ENCODE data around the gene SQSTM1.
"Not testable (repeated sequence)": the region's sequence is repeated elsewhere in the genome, so short reads cannot be mapped to it uniquely, and the experiment has no call there.

SQSTM1 gene

DNA sequence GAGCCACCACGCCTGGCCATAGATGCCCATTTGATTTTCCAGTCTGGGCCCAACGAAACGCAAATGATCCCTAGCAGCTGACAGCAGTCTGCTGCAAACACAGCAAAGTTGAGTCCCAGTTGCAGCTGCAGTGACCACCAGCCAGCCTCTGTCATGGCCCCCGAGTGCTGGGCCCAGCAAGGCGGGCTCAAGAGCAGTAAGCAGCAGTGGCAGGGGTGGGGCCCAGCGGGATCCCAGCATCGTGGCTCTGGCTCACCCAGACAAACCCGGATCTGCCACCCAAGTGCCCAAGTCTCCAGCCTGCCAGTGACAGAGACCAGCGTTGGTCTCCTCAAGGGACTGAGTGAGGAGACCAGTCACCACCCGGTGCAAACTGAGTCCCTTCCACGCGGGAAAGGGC lies 33.8 kb upstream of the SQSTM1 start:
- no peak overlapping the region for H2AFZ ChIP-seq (ENCODE audit: low read depth, low read length)
- peaks cover 4% of the 10 kb centered on the region for H3K9me3 ChIP-seq (ENCODE audit: low read length)
- peaks cover 4% of the 10 kb centered on the region for H3K36me3 ChIP-seq (ENCODE audit: insufficient read depth, low read length)
- no peak overlapping the region for H3K4me3 ChIP-seq (ENCODE audit: low read length)
- H3K27me3 ChIP-seq (ENCODE audit: insufficient read depth, low read length) = no peaks in the 10 kb centered on the region
- H3K4me1 ChIP-seq (ENCODE audit: insufficient read depth, low read length) = no peaks in the 10 kb centered on the region

- no peak overlapping the region for H3K4me3 ChIP-seq (ENCODE audit: low read length)
- H2AFZ ChIP-seq (ENCODE audit: low read depth, low read length) = no peak overlapping the region
- H3K36me3 ChIP-seq (ENCODE audit: insufficient read depth, low read length) = peaks cover 3% of the 10 kb centered on the region
- H3K27me3 ChIP-seq (ENCODE audit: insufficient read depth, low read length) = no peaks in the 10 kb centered on the region
- H3K4me1 ChIP-seq (ENCODE audit: insufficient read depth, low read length) = no peaks in the 10 kb centered on the region
- peaks cover 4% of the 10 kb centered on the region for H3K9me3 ChIP-seq (ENCODE audit: low read length)
Observed at GRCh38 chr5:179788193-179788854, 32.4 kb upstream of the SQSTM1 start.

DNA sequence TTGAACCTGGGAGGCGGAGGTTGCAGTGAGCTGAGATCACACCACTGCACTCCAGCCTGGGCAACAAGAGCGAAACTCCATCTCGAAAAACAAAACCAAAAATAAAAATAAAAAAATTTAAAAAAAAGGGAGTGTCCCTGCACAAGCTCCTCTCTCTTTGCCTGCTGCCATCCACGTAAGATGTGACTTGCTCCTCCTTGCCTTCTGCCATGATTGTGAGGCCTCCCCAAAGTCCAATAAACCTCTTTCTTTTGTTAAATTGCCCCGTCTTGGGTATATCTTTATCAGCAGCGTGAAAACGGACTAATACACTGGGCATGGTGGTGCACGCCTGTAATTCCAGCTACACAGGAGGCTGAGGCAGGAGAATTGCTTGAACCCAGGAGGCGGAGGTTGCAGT lies 31.4 kb upstream of the SQSTM1 start:
- H3K36me3 ChIP-seq (ENCODE audit: insufficient read depth, low read length); H3K4me3 ChIP-seq (ENCODE audit: low read length); H3K27me3 ChIP-seq (ENCODE audit: insufficient read depth, low read length); H2AFZ ChIP-seq (ENCODE audit: low read depth, low read length); H3K4me1 ChIP-seq (ENCODE audit: insufficient read depth, low read length); H3K9me3 ChIP-seq (ENCODE audit: low read length): not testable (repeated sequence)

DNA sequence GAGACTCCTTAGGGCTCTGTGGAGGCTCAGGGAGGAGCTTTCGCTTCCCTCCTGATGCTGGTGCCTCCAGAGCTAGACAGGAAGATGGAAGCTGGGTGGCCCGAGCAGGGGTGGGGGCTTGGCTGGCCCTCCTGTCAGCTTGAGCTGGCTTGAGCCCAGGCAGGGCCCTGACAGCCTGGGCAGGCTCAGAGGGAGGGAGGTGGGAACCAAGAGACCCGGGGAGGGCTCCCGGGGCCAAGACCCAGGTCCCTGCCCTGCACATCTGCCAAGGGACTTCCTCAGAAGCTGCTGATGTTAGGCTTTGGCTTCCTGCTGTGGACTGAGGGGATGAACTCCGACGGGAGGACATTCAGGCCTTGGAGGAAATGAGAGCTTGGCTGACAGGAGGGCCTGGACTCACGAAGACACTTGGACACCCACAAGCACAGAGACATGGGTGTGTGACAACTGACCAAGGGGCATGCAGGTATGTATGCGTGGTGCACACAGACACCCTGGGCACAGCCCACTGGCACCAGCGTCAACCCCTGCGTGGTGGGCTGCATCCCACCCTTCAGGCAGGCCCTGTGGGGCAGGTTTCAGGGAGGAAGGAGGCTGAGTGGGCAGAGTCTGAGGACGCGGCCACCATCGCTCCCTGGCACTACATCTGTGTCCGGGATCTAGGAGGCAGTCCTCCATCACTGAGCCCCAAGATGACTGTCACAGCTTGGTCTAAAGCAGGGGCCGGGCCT lies 28.7 kb upstream of the SQSTM1 start:
- peaks cover 4% of the 10 kb centered on the region for H3K9me3 ChIP-seq (ENCODE audit: low read length)
- no peak overlapping the region for H2AFZ ChIP-seq (ENCODE audit: low read depth, low read length)
- no peak overlapping the region for H3K4me3 ChIP-seq (ENCODE audit: low read length)
- H3K36me3 ChIP-seq (ENCODE audit: insufficient read depth, low read length) = peaks cover 6% of the 10 kb centered on the region
- no peaks in the 10 kb centered on the region for H3K27me3 ChIP-seq (ENCODE audit: insufficient read depth, low read length)
- H3K4me1 ChIP-seq (ENCODE audit: insufficient read depth, low read length) = no peaks in the 10 kb centered on the region

DNA sequence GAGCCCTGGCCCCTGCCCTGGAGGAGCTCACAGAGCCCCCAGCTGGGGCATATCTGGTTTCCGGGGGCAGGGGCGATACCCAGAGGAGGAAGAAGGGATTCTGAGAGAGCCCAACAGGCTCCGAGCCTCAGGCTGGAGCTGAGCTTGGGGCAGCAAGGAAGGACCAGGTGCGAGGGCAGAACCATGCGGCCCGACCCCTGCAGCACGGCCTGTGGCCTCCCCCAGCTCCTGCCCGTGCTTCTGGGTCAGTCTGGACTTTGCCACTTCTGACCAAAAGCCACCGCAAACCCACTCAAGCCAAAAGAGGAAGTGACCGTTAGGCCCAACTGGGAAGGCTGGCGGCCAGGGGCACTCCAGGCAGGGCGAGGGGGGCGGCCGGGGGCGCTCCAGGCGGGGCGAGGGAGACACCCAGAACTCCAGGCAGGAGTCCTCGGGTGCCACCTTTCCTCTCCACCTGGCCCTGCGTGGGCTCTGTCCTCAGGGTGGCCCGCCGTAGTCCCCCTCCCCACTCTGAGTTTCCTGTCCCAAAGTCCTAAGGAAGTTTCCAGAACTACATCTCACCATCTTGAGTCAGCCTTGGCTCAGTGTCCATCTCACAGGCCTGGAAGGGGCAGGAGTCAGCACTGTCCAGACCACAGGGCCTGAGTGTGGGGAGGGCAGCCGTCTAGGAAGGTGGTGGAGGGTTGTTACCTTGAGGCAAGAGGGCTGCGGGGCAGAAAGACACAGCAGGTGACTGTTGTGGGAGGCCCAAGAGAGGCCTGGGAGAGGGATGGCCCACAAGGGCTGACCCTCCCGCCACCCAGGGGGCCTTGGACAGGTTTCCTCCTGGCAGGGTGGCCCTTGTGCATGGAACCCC lies 27.9 kb upstream of the SQSTM1 start:
- Histone ChIP-seq H3K4me3 (ENCODE audit: low read length) (no peak overlapping the region), H3K36me3 (ENCODE audit: insufficient read depth, low read length) (peaks cover 14% of the 10 kb centered on the region), H3K27me3 (ENCODE audit: insufficient read depth, low read length) (no peaks in the 10 kb centered on the region)

DNA sequence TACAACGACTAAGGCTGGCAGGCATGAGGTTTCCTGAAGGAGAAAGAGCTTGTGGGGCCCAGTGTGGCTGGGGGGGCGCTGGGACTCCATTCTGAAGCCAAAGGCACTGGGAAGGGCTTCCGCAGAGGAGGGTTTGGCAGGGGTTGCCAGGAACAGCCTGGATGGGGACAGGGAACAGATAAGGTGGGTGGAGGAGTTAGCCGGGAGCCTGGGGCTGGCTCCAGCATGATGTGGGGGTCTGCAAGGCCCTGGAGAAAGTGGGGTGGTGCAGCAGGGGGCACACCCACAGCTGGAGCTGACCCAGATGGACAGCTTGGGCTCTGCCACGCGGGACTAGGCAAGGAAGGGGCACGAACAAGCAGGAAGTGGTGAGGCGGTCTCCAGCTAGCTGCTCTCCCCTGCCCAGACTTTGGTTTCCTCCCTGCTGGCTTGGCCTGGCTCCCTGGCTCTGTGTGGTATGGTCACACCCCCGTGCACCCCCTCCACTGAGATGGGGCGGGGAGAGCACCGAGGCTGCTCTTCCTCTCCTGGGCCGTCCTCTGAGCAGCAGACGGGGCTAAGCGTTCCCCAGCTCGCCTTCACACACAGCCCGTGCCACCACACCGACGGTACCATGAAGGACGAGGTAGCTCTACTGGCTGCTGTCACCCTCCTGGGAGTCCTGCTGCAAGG lies 27.1 kb upstream of the SQSTM1 start, which contains the start of gene LTC4S:
TSS of gene LTC4S (plus strand) at position 519 of the 672 bp plus-strand sequence. CDS start at position 614, 95 bp downstream.
- no peak within 1 kb of the TSS for H3K4me3 ChIP-seq (ENCODE audit: low read length)
- no peaks in the 10 kb centered on the region for H3K27me3 ChIP-seq (ENCODE audit: insufficient read depth, low read length)
- H2AFZ ChIP-seq (ENCODE audit: low read depth, low read length) = no peak within 1 kb of the TSS
- peaks cover 21% of the 10 kb centered on the region for H3K36me3 ChIP-seq (ENCODE audit: insufficient read depth, low read length)
- H3K9me3 ChIP-seq (ENCODE audit: low read length) = no peaks in the 10 kb centered on the region
- no peaks in the 10 kb centered on the region for H3K4me1 ChIP-seq (ENCODE audit: insufficient read depth, low read length)

More for the DNA sequence above, 27.9 kb upstream of the SQSTM1 start:
- no peaks in the 10 kb centered on the region for H3K4me1 ChIP-seq (ENCODE audit: insufficient read depth, low read length)
- H3K9me3 ChIP-seq (ENCODE audit: low read length) = peaks cover 4% of the 10 kb centered on the region
- H2AFZ ChIP-seq (ENCODE audit: low read depth, low read length) = no peak overlapping the region

- peaks cover 27% of the 10 kb centered on the region for H3K36me3 ChIP-seq (ENCODE audit: insufficient read depth, low read length)
- no peaks in the 10 kb centered on the region for H3K27me3 ChIP-seq (ENCODE audit: insufficient read depth, low read length)
- no peaks in the 10 kb centered on the region for H3K9me3 ChIP-seq (ENCODE audit: low read length)
- no peaks in the 10 kb centered on the region for H3K4me1 ChIP-seq (ENCODE audit: insufficient read depth, low read length)
- H3K4me3 ChIP-seq (ENCODE audit: low read length) = no peak overlapping the region
- no peak overlapping the region for H2AFZ ChIP-seq (ENCODE audit: low read depth, low read length)
Observed at GRCh38 chr5:179794171-179794570, 26.5 kb upstream of the SQSTM1 start.

DNA sequence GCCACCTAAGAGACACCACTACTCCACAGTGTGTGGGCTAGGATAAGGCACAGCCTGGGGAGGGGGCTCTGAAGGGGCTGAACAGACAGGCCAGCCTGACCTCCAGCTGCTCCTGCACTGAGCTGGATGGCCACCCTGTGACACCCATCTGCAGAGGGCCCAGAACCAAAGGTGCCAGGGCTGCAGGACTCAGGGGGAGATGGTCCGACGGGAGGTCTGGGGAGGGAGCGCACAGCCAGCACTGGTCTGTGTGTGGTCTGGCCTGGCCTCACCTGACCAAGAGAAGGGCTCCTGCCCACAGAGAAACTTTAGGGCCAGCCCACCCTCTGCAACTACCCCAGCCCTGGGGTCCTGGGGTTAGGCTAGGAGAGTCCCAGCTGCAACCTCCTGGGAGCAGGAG lies 26.1 kb upstream of the SQSTM1 start:
- H3K36me3 ChIP-seq (ENCODE audit: insufficient read depth, low read length) = peaks cover 30% of the 10 kb centered on the region
- no peak overlapping the region for H3K4me3 ChIP-seq (ENCODE audit: low read length)
- no peak overlapping the region for H2AFZ ChIP-seq (ENCODE audit: low read depth, low read length)
- H3K9me3 ChIP-seq (ENCODE audit: low read length) = no peaks in the 10 kb centered on the region
- no peaks in the 10 kb centered on the region for H3K27me3 ChIP-seq (ENCODE audit: insufficient read depth, low read length)
- H3K4me1 ChIP-seq (ENCODE audit: insufficient read depth, low read length) = no peaks in the 10 kb centered on the region

GRCh38 chr5:179795049-179795862 lies 25.4 kb upstream of the SQSTM1 start:
- Histone ChIP-seq H3K36me3 (ENCODE audit: insufficient read depth, low read length) (peaks cover 37% of the 10 kb centered on the region), H3K4me3 (ENCODE audit: low read length) (no peak overlapping the region), H3K27me3 (ENCODE audit: insufficient read depth, low read length) (no peaks in the 10 kb centered on the region), H2AFZ (ENCODE audit: low read depth, low read length) (no peak overlapping the region), H3K4me1 (ENCODE audit: insufficient read depth, low read length) (no peaks in the 10 kb centered on the region), H3K9me3 (ENCODE audit: low read length) (no peaks in the 10 kb centered on the region)

DNA sequence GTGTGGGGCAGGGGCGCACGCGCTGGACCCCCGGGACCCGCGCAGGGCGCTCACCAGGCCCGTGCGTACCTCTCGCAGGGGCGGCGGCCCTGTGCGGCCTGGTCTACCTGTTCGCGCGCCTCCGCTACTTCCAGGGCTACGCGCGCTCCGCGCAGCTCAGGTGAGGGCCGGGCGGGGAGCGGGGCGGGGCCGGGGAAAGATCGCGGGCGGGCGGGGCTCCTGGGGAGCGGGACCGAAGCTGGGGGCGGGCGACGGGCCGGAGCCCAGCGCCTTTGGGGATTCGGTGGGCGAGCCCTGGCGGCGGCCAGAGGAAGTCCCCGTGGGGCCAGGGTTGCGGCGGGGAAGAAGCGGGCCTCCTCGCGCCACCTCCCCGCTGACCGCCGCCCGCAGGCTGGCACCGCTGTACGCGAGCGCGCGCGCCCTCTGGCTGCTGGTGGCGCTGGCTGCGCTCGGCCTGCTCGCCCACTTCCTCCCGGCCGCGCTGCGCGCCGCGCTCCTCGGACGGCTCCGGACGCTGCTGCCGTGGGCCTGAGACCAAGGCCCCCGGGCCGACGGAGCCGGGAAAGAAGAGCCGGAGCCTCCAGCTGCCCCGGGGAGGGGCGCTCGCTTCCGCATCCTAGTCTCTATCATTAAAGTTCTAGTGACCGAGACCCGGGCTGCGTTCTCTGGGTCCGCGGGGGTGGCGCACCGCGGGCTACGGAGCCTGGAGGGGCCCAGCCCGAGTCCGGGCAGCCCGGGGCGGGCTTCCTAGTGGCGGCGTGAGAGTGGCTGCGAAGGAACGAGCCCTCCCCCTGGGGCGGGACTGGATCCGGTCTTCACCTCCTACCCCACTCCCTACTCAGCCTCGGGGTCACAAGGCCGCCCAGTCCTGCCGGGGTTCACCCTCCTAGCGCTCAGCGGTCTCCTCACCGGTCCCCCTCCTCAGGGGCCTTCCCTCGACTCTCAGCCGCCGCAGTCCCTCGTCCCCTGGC lies 24.6 kb upstream of the SQSTM1 start:
- H3K4me3 ChIP-seq (ENCODE audit: low read length) = peak overlapping the region; percentile 21

GRCh38 chr5:179796877-179797608 lies 23.7 kb upstream of the SQSTM1 start:
- H2AFZ ChIP-seq (ENCODE audit: low read depth, low read length) = no peak overlapping the region

More for the DNA sequence above, 24.6 kb upstream of the SQSTM1 start:
- no peaks in the 10 kb centered on the region for H3K9me3 ChIP-seq (ENCODE audit: low read length)
- no peak overlapping the region for H2AFZ ChIP-seq (ENCODE audit: low read depth, low read length)
- no peaks in the 10 kb centered on the region for H3K27me3 ChIP-seq (ENCODE audit: insufficient read depth, low read length)
- peaks cover 41% of the 10 kb centered on the region for H3K36me3 ChIP-seq (ENCODE audit: insufficient read depth, low read length)
- no peaks in the 10 kb centered on the region for H3K4me1 ChIP-seq (ENCODE audit: insufficient read depth, low read length)

More at GRCh38 chr5:179796877-179797608, 23.7 kb upstream of the SQSTM1 start:
- H3K4me1 ChIP-seq (ENCODE audit: insufficient read depth, low read length) = no peaks in the 10 kb centered on the region
- H3K9me3 ChIP-seq (ENCODE audit: low read length) = no peaks in the 10 kb centered on the region
- H3K36me3 ChIP-seq (ENCODE audit: insufficient read depth, low read length) = peaks cover 45% of the 10 kb centered on the region
- no peaks in the 10 kb centered on the region for H3K27me3 ChIP-seq (ENCODE audit: insufficient read depth, low read length)
- H3K4me3 ChIP-seq (ENCODE audit: low read length) = no peak overlapping the region
